Adrenal gland (tissue), 12 donors: ENCODE data around the gene PRDM1. TPM values are rescaled to one million over a fixed set of nuclear protein-coding genes. Genes with fewer than 3 reads are reported as not detected.

Experiments
- DNase-seq, 7 donors: peaks; one replicate each; pipeline ENCODE4 v3.0.0-alpha.2; 2019 to 2020
- H3K27ac ChIP-seq, 5 donors: fragments of 200-600 bp; sonication (generic) in 4 of 5; 1 replicate in 3 of 5; 2 replicates in 2 of 5; pipeline versions ENCODE4 v1.5.1 to v1.8.0; 2016 to 2020; ENCODE audit warnings: mild to moderate bottlenecking in 1 of 5
- H3K27me3 ChIP-seq: fragments of 200-600 bp; 2 replicates; pipeline ENCODE4 v1.8.0; 2021
- H3K36me3 ChIP-seq, 2 donors: fragments of 200-600 bp; replicated peaks in 1 of 2; 1 replicate in 1 of 2; 2 replicates in 1 of 2; pipeline versions ENCODE4 v1.5.1 to v1.8.0; 2018 to 2022
- H3K4me1 ChIP-seq, 2 donors: fragments of 200-600 bp; replicated peaks in 1 of 2; 1 replicate in 1 of 2; 2 replicates in 1 of 2; pipeline versions ENCODE4 v1.5.1 to v1.8.0; 2018 to 2021
- H3K4me3 ChIP-seq, 4 donors: fragments of 200-600 bp; sonication (generic) in 3 of 4; one replicate each; pipeline ENCODE4 v1.5.1; 2016 to 2018
- H3K9me3 ChIP-seq, 3 donors: fragments of 200-600 bp; sonication (generic) in 1 of 3; replicated peaks in 1 of 3; 1 replicate in 2 of 3; 2 replicates in 1 of 3; pipeline versions ENCODE4 v1.5.1 to v1.8.0; 2016 to 2021
- POLR2A ChIP-seq, 2 donors: fragments of 450-650 bp; IDR thresholded peaks; one replicate each; pipeline ENCODE4 v1.6.1; 2017; ENCODE audit warnings: antibody characterized with exemption in 2 of 2, mild to moderate bottlenecking in 2 of 2, moderate library complexity in 1 of 2
- WGBS, 4 donors: extraction: QIAGEN DNeasy Blood & Tissue Kit in 2 of 4; methylation state at CpG; one replicate each; pipeline versions ENCODE4 v1.1.5 to v1.1.7; 2013 to 2017; 5-methylcytosine and 5-hydroxymethylcytosine counted together
- intact Hi-C, 2 donors: fragments of 100-400 bp; cut with DNase I; formaldehyde crosslinking; loops; one replicate each; pipeline versions ENCODE4 v1.14.1 to v1.15.0; 2022 to 2023
- polyA plus RNA-seq, 3 donors: library from polyadenylated mRNA; stranded (reverse); fragments of 200-250 nt in 2 of 3; fragments of 350-450 nt in 1 of 3; fragmentation: Illumina TruSeq in 1 of 3; extraction: RNeasy Lipid Tissue Mini Kit (QIAGEN cat#74804) in 1 of 3; gene quantifications; one replicate each; pipeline ENCODE4 v1.2.3, GENCODE V29; 2013 to 2014
- total RNA-seq, 9 donors: library from RNA; depleted of rRNA in 4 of 9; stranded (reverse); fragments of >200 nt in 4 of 9; fragments of 120-200 nt in 1 of 9; fragmentation: NEBNext Ultra II Directional in 1 of 9; extraction: Animal tissue kit (Norgen Biotek cat#: 25700) in 1 of 9; gene quantifications; one replicate each; pipeline versions ENCODE4 v1.1.0 to v1.2.4, GENCODE V29; 2013 to 2023
- TF ChIP-seq, protein P1 (sequence below), 6 experiments: fragments of 450-650 bp in 4 of 6; fragments of 200-600 bp in 2 of 6; sonication (generic) in 1 of 6; IDR thresholded peaks; 1 replicate in 5 of 6; 2 replicates in 1 of 6; pipeline versions ENCODE4 v1.5.1 to v1.8.0; 2016 to 2021; ENCODE audit warnings: antibody characterized with exemption in 6 of 6, mild to moderate bottlenecking in 2 of 6, moderate library complexity in 1 of 6
- donor health status: healthy with polysubstance abuse.
- donor health status: Bipolar disorder and iron deficiency.
- donor health status: DM: yes; HTN: yes; CAD: no.
- donor health status: DM: no; HTN: no; CAD: no.
- donor health status: DM: no; HTN: no; CAD: no.
- donor health status: DM: yes; HTN: yes; CAD: no.

PRDM1 gene
- total and polyA plus RNA-seq, 12 donors = 0.40 to 7.5 (median 3.7) TPM

DNA sequence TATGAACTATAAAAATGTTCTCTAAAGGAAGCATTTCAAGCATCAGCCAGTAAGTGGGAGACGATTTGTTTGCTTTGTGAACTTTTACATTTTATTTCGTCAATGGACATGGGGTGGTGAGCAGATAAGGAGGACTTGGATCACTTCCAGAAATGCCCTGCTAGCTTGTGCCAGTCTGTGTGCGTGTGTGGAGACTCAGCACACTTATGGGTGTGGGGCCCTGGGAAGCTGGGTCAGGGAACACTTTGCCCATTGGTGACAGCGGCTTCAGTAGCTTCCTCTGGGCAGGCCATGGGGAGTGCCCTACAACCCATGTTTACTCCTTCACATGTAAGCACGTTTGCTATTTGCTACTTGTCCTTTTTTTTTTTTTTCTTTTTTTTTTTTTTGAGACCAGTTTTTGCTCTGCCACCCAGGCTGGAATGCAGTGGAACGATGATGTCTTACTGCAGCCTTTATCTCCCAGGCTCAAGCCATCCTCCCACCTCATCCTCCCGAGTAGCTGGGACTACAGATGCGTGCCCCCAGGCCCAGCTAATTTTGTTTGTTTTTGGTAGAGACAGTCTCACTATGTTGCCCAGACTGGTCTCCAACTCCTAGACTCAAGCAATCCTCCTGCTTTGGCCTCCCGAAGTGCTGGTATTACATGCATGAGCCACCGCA is 24.2 kb downstream of the PRDM1 start:
- Histone ChIP-seq H3K27ac (no peak overlapping the region), H3K9me3 (no peaks in the 10 kb centered on the region), H3K4me1 (no peaks in the 10 kb centered on the region), H3K4me3 (no peak overlapping the region), H3K36me3 (no peaks in the 10 kb centered on the region), H3K27me3 (peaks cover 6% of the 10 kb centered on the region)
- DNase-seq = no peak
- intact Hi-C loops = no loop called here
- TF ChIP-seq POLR2A (IDR thresholded peaks at IDR 0.05) = no peak
- TF ChIP-seq, protein P1, sequence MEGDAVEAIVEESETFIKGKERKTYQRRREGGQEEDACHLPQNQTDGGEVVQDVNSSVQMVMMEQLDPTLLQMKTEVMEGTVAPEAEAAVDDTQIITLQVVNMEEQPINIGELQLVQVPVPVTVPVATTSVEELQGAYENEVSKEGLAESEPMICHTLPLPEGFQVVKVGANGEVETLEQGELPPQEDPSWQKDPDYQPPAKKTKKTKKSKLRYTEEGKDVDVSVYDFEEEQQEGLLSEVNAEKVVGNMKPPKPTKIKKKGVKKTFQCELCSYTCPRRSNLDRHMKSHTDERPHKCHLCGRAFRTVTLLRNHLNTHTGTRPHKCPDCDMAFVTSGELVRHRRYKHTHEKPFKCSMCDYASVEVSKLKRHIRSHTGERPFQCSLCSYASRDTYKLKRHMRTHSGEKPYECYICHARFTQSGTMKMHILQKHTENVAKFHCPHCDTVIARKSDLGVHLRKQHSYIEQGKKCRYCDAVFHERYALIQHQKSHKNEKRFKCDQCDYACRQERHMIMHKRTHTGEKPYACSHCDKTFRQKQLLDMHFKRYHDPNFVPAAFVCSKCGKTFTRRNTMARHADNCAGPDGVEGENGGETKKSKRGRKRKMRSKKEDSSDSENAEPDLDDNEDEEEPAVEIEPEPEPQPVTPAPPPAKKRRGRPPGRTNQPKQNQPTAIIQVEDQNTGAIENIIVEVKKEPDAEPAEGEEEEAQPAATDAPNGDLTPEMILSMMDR (IDR thresholded peaks at IDR 0.05) = no peak
- 66 to 67% (median 67%) methylated on average over 10 of the region's 10 CpGs for WGBS, 4 donors

- no peaks in the 10 kb centered on the region for H3K9me3 ChIP-seq
- no peak overlapping the region for H3K27ac ChIP-seq
- WGBS, 4 donors = 53 to 82% (median 62%) methylated on average over 2 of the region's 2 CpGs
- H3K4me3 ChIP-seq = no peak overlapping the region
- DNase-seq = no peak
- no peaks in the 10 kb centered on the region for H3K36me3 ChIP-seq
- intact Hi-C loops = no loop called here
- TF ChIP-seq POLR2A (IDR thresholded peaks at IDR 0.05) = no peak
- TF ChIP-seq, protein P1 (IDR thresholded peaks at IDR 0.05) = no peak
- H3K27me3 ChIP-seq = no peaks in the 10 kb centered on the region
- no peaks in the 10 kb centered on the region for H3K4me1 ChIP-seq
Observed at GRCh38 chr6:106112433-106112832, 26.3 kb downstream of the PRDM1 start.

GRCh38 chr6:106113256-106113959 is 27.3 kb downstream of the PRDM1 start:
- Histone ChIP-seq H3K4me1 (no peaks in the 10 kb centered on the region), H3K9me3 (no peaks in the 10 kb centered on the region), H3K27ac (no peak overlapping the region), H3K27me3 (no peaks in the 10 kb centered on the region), H3K36me3 (no peaks in the 10 kb centered on the region), H3K4me3 (no peak overlapping the region)
- DNase-seq = no peak
- 66 to 70% (median 69%) methylated on average over 10 of the region's 10 CpGs for WGBS, 4 donors
- TF ChIP-seq POLR2A (IDR thresholded peaks at IDR 0.05) = no peak
- TF ChIP-seq, protein P1 (IDR thresholded peaks at IDR 0.05) = no peak
- intact Hi-C loops = no loop called here

- 83 to 89% (median 84%) methylated on average over 9 of the region's 9 CpGs for WGBS, 4 donors
- Histone ChIP-seq H3K4me3 (no peak overlapping the region), H3K27ac (no peak overlapping the region), H3K36me3 (no peaks in the 10 kb centered on the region), H3K4me1 (no peaks in the 10 kb centered on the region), H3K27me3 (no peaks in the 10 kb centered on the region), H3K9me3 (no peaks in the 10 kb centered on the region)
- DNase-seq = no peak
- intact Hi-C loops = no loop called here
- TF ChIP-seq, protein P1 (IDR thresholded peaks at IDR 0.05) = no peak
- no peak for TF ChIP-seq POLR2A (IDR thresholded peaks at IDR 0.05)
Observed at GRCh38 chr6:106114492-106114891, 28.4 kb downstream of the PRDM1 start.
